GM12878 (cell line): ENCODE data around the gene RHOT1. TPM values are rescaled to one million over a fixed set of nuclear protein-coding genes. Genes with fewer than 3 reads are reported as not detected.

Experiments
- ATF2 ChIP-seq: IDR thresholded peaks from 2 replicates; pipeline ENCODE4 v1.6.1; 2012; ENCODE audit warnings: low read length, inconsistent platforms
- CTCF ChIP-seq, 3 experiments: IDR thresholded peaks in 2 of 3; conservative IDR thresholded peaks in 1 of 3; 2 replicates each; pipeline ENCODE4 v1.5.1; 2011; ENCODE audit warnings: low read depth in 3 of 3, low read length in 3 of 3, mild to moderate bottlenecking in 3 of 3, control low read depth in 2 of 3, moderate library complexity in 2 of 3, inconsistent platforms in 1 of 3, mixed read lengths in 1 of 3; ENCODE audit not compliant: control insufficient read depth in 2 of 3, insufficient read depth in 1 of 3; ENCODE audit errors: extremely low read depth in 1 of 3
- EED ChIP-seq: sonication (generic); IDR thresholded peaks from 2 replicates; pipeline ENCODE4 v1.6.1; 2016; ENCODE audit warnings: antibody characterized with exemption, low read depth
- EGR1 ChIP-seq, 2 experiments: IDR thresholded peaks; 1 replicate in 1 of 2; 2 replicates in 1 of 2; pipeline ENCODE4 v1.6.1; 2011 to 2012; ENCODE audit warnings: low read depth in 2 of 2, low read length in 2 of 2, borderline replicate concordance in 1 of 2, mild to moderate bottlenecking in 1 of 2, moderate library complexity in 1 of 2
- FOXK2 ChIP-seq: fragments of 450-650 bp; IDR thresholded peaks from 2 replicates; pipeline ENCODE4 v1.6.1; 2017; ENCODE audit warnings: mild to moderate bottlenecking, moderate library complexity
- FOXM1 ChIP-seq: IDR thresholded peaks from 2 replicates; pipeline ENCODE4 v1.6.1; 2012; ENCODE audit warnings: low read depth, mild to moderate bottlenecking, inconsistent platforms, low read length, moderate library complexity
- HSF1 ChIP-seq: fragments of 150-350 bp; IDR thresholded peaks from 2 replicates; pipeline ENCODE4 v1.6.1; 2014; ENCODE audit warnings: mild to moderate bottlenecking, low read depth, low read length
- IKZF1 ChIP-seq: fragments of 450-650 bp; conservative IDR thresholded peaks from 2 replicates; pipeline ENCODE4 v1.6.1; 2017; ENCODE audit warnings: antibody characterized with exemption, mild to moderate bottlenecking
- IRF4 ChIP-seq: IDR thresholded peaks from 2 replicates; pipeline ENCODE4 v1.6.1; 2011; ENCODE audit warnings: low read depth, low read length
- KAT2A ChIP-seq: conservative IDR thresholded peaks from 2 replicates; pipeline ENCODE4 v1.6.1; 2011; ENCODE audit warnings: low read depth, low read length; ENCODE audit not compliant: control insufficient read depth
- KLF5 ChIP-seq: fragments of 450-650 bp; IDR thresholded peaks from 2 replicates; pipeline ENCODE4 v1.6.1; 2014; ENCODE audit warnings: mild to moderate bottlenecking; ENCODE audit not compliant: partially characterized antibody
- MTA2 ChIP-seq: fragments of 450-650 bp; IDR thresholded peaks from 2 replicates; pipeline ENCODE4 v1.6.1; 2016; ENCODE audit warnings: low read depth, mild to moderate bottlenecking, moderate library complexity
- MYB ChIP-seq: fragments of 150-350 bp; IDR thresholded peaks from 2 replicates; pipeline ENCODE4 v1.6.1; 2014; ENCODE audit warnings: mild to moderate bottlenecking, low read depth, low read length, borderline replicate concordance
- RAD51 ChIP-seq: fragments of 450-650 bp; IDR thresholded peaks from 2 replicates; pipeline ENCODE4 v1.6.1; 2016; ENCODE audit warnings: moderate library complexity, mild to moderate bottlenecking, inconsistent platforms
- RUNX3 ChIP-seq: IDR thresholded peaks from 2 replicates; pipeline ENCODE4 v1.6.1; 2012; ENCODE audit warnings: low read length, inconsistent platforms
- SIN3A ChIP-seq: IDR thresholded peaks from 2 replicates; pipeline ENCODE4 v1.6.1; 2012; ENCODE audit warnings: low read depth, low read length, improper control_type of control experiment
- SUZ12 ChIP-seq: fragments of 200-600 bp; sonication (generic); IDR thresholded peaks from one replicate; pipeline ENCODE4 v1.6.1; 2018; ENCODE audit warnings: antibody characterized with exemption, mild to moderate bottlenecking; ENCODE audit not compliant: unreplicated experiment
- TCF3 ChIP-seq: IDR thresholded peaks from 2 replicates; pipeline ENCODE4 v1.6.1; 2012; ENCODE audit warnings: low read depth, mild to moderate bottlenecking, low read length, borderline replicate concordance; ENCODE audit not compliant: insufficient read depth
- USF1 ChIP-seq: IDR thresholded peaks from 2 replicates; pipeline ENCODE4 v1.6.1; 2011; ENCODE audit warnings: borderline replicate concordance, low read depth, mild to moderate bottlenecking, moderate library complexity, mixed read lengths, low read length; ENCODE audit not compliant: insufficient read depth; ENCODE audit errors: extremely low read length
- YBX1 ChIP-seq: fragments of 450-650 bp; IDR thresholded peaks from 2 replicates; pipeline ENCODE4 v1.6.1; 2016; ENCODE audit warnings: antibody characterized with exemption
- ZNF24 ChIP-seq: fragments of 450-650 bp; IDR thresholded peaks from 2 replicates; pipeline ENCODE4 v1.6.1; 2017; ENCODE audit warnings: antibody characterized with exemption, mild to moderate bottlenecking
- ZNF384 ChIP-seq: IDR thresholded peaks from 2 replicates; pipeline ENCODE4 v1.6.1; 2012; ENCODE audit warnings: low read depth, mild to moderate bottlenecking, low read length, improper control_type of control experiment, borderline replicate concordance
- polyA plus RNA-seq, 11 experiments: library from polyadenylated mRNA; depleted of rRNA in 4 of 11; unstranded in 6 of 11; stranded (reverse) in 5 of 11; fragments of >200 nt; fragmentation: Nextera tagmentation in 4 of 11; fragmentation: Illumina TruSeq in 1 of 11; extraction: Ambion mirVana in 4 of 11; extraction: Trizol in 1 of 11; gene quantifications; 1 replicate in 1 of 11; 2 replicates in 10 of 11; pipeline versions ENCODE4 v1.2.1 to v1.2.3, GENCODE V29; 2011 to 2016; ENCODE audit warnings: inconsistent platforms in 2 of 11, missing spikeins in 2 of 11, low read depth in 1 of 11
- total RNA-seq, 4 experiments: library from RNA; depleted of rRNA in 3 of 4; stranded (reverse); fragments of >200 nt in 3 of 4; fragmentation: Illumina TruSeq in 1 of 4; extraction: Trizol in 1 of 4; gene quantifications; 2 replicates each; pipeline versions ENCODE4 v1.2.1 to v1.2.3, GENCODE V29; 2013 to 2021
- TF ChIP-seq, protein P1 (sequence below): fragments of 450-650 bp; IDR thresholded peaks from 2 replicates; pipeline ENCODE4 v1.6.1; 2017; ENCODE audit warnings: borderline replicate concordance

The RHOT1 gene
- total and polyA plus RNA-seq, 10 of the 15 experiments (the other 5 are each of a cell fraction or from before 2014, with no cell fraction given) = 13.3 to 68.2 (median 22.8) TPM

DNA sequence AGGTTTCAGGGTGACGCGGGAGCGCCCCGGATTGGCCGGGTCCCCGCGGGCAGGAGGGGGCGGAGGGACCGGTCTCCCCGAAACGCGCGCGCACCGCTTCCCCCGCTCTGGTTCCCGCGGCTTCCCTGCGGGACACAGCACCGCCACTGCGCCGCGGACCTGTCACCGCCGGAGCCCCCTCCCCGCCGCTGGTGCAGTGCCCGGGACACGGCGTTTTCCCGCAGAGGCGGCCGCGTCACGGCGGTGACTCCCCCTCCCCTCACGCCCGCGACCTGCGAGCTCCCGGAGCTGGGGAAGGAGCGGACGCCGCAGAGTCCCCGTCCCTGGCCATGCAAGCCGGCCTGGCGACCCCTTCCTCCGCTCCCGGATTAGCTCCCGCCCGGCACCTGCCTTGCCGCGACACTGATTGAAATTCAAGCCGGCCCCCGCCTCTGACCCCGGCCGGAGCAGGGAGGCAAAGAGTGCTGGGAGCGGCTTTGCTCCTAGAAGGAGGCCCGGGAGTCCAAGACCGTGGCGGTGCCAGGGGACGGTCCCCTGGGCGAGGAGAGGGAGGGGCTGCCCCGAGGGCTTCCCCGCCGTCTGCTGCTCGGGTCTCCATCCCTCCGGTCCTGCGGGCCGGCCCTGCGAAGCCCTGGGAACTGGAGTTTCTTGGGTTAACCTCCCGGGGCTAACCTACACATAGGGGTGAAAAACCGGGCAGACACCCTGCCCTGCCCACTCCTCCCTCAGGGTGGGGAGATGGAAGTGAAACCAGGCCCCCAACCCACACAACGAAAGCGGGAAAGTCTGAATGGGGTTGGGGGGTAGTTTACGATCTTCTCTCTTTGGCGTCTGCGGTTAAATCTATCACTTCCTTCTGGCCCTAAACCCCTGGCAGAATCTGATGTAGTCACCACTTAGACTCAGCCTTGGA lies 124.3 kb downstream of the RHOT1 start (continued):
- TF ChIP-seq HSF1 = no peak
- TF ChIP-seq RUNX3 = peak; percentile 87
- TF ChIP-seq TCF3 = no peak
- TF ChIP-seq USF1 = no peak
- no peak for TF ChIP-seq IRF4
- no peak for TF ChIP-seq RAD51
- TF ChIP-seq ATF2 = no peak
- no peak for TF ChIP-seq KLF5
- no peak; the same call in 1 of the 2 replicates for TF ChIP-seq EED
- peak; percentile 18; the same call in 1 of the 2 replicates for TF ChIP-seq MTA2
- TF ChIP-seq FOXM1 = no peak
- no peak for TF ChIP-seq CTCF (IDR thresholded peaks at IDR 0.05 in 2 of 3, conservative IDR thresholded peaks at IDR 0.05 in 1 of 3; ENCODE audit: control insufficient read depth in 2 of 3, extremely low read depth in 1 of 3, insufficient read depth in 1 of 3, low read depth in 3 of 3, low read length in 3 of 3)
- TF ChIP-seq MYB = no peak
- TF ChIP-seq KAT2A = no peak
- no peak; the same call in 1 of the 2 replicates for TF ChIP-seq IKZF1
- TF ChIP-seq, protein P1, sequence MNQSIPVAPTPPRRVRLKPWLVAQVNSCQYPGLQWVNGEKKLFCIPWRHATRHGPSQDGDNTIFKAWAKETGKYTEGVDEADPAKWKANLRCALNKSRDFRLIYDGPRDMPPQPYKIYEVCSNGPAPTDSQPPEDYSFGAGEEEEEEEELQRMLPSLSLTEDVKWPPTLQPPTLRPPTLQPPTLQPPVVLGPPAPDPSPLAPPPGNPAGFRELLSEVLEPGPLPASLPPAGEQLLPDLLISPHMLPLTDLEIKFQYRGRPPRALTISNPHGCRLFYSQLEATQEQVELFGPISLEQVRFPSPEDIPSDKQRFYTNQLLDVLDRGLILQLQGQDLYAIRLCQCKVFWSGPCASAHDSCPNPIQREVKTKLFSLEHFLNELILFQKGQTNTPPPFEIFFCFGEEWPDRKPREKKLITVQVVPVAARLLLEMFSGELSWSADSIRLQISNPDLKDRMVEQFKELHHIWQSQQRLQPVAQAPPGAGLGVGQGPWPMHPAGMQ = no peak
- TF ChIP-seq SIN3A = no peak
- TF ChIP-seq EGR1 (IDR thresholded peaks at IDR 0.05; ENCODE audit: borderline replicate concordance in 1 of 2, low read depth in 2 of 2, low read length in 2 of 2) = peak in 1 of 2 experiments; percentile 41; a peak in 1 of 3 replicates
- no peak for TF ChIP-seq ZNF384
- TF ChIP-seq SUZ12 = peak; percentile 35
- TF ChIP-seq YBX1 = no peak
- no peak for TF ChIP-seq ZNF24
- no peak for TF ChIP-seq FOXK2
